Right lobe of liver (tissue), 6 donors: ENCODE data around the gene CD81. TPM values are rescaled to one million over a fixed set of nuclear protein-coding genes. Genes with fewer than 3 reads are reported as not detected.

ENCODE experiments used
- ATAC-seq, 4 donors: fragments of 200-7000 bp; cut with Tn5 transposase; one replicate each; pipeline ENCODE4 v1.9.1; 2020; ENCODE audit warnings: mild to moderate bottlenecking in 4 of 4, moderate library complexity in 4 of 4
- DNase-seq, 3 donors: peaks; one replicate each; pipeline ENCODE4 v3.0.0-alpha.2; 2020
- H3K27ac ChIP-seq, 3 donors: fragments of 200-600 bp; one replicate each; pipeline ENCODE4 v1.8.0; 2022
- H3K27me3 ChIP-seq, 2 donors: fragments of 200-600 bp; one replicate each; pipeline ENCODE4 v1.8.0; 2022
- H3K36me3 ChIP-seq, 4 donors: fragments of 200-600 bp; sonication (generic) in 1 of 4; one replicate each; pipeline versions ENCODE4 v1.5.1 to v1.8.0; 2017 to 2022; ENCODE audit warnings: control low read depth in 1 of 4
- H3K4me1 ChIP-seq, 4 donors: fragments of 200-600 bp; sonication (generic) in 1 of 4; one replicate each; pipeline versions ENCODE4 v1.5.1 to v1.8.0; 2017 to 2022; ENCODE audit warnings: control low read depth in 1 of 4
- H3K4me3 ChIP-seq, 3 donors: fragments of 200-600 bp; one replicate each; pipeline ENCODE4 v1.8.0; 2022
- H3K9me3 ChIP-seq, 4 donors: fragments of 200-600 bp; sonication (generic) in 1 of 4; one replicate each; pipeline versions ENCODE4 v1.5.1 to v1.8.0; 2017 to 2022; ENCODE audit warnings: control low read depth in 1 of 4
- CTCF ChIP-seq, 4 donors: fragments of 200-600 bp in 3 of 4; fragments of 450-650 bp in 1 of 4; IDR thresholded peaks; one replicate each; pipeline versions ENCODE4 v1.5.1 to v1.8.0; 2016 to 2022; ENCODE audit warnings: antibody characterized with exemption in 4 of 4, mild to moderate bottlenecking in 2 of 4
- POLR2A ChIP-seq: fragments of 450-650 bp; IDR thresholded peaks from one replicate; pipeline ENCODE4 v1.6.1; 2017; ENCODE audit warnings: antibody characterized with exemption, mild to moderate bottlenecking
- WGBS: methylation state at CpG from one replicate; pipeline ENCODE4 v1.1.6; 2018; ENCODE audit warnings: low coverage, low lambda C conversion rate; ENCODE audit not compliant: insufficient coverage; ENCODE audit errors: missing lambda C conversion rate; 5-methylcytosine and 5-hydroxymethylcytosine counted together
- intact Hi-C, 2 donors: fragments of 100-400 bp; cut with DNase I; formaldehyde crosslinking; loops; one replicate each; pipeline versions ENCODE4 v1.11.2 to v1.14.1; 2022
- total RNA-seq, 6 experiments: library from RNA; depleted of rRNA in 2 of 6; stranded (reverse); fragments of >200 nt in 2 of 6; fragmentation: NEBNext Ultra II Directional in 3 of 6; extraction: Animal tissue kit (Norgen Biotek cat#: 25700) in 3 of 6; gene quantifications; one replicate each; pipeline versions ENCODE4 v1.1.0 to v1.2.4, GENCODE V29; 2016 to 2023
- donor health status: DM: no; HTN: yes; CAD: no.
- donor health status: DM: no; HTN: no; CAD: no.
- donor health status: DM: no; HTN: no; CAD: no.
- donor health status: DM: no; HTN: yes; CAD: no.
- donor health status: DM: no; HTN: yes; CAD: no.

CD81 gene
- total RNA-seq, 6 experiments from 2014 or later: 433 to 721 (median 528) TPM

GRCh38 chr11:2415171-2415570, 38.1 kb downstream of the CD81 start:
- TF ChIP-seq POLR2A (no peak), CTCF (IDR thresholded peaks at IDR 0.05) (no peak)
- intact Hi-C loops: loop anchor here in 1 of 2 donors (5.0 kb wide), 1 partner anchor 108 kb away; no protein-coding TSS in a partner anchor
- Histone ChIP-seq H3K4me3 (no peak overlapping the region), H3K9me3 (no peaks in the 10 kb centered on the region), H3K4me1 (no peaks in the 10 kb centered on the region), H3K27me3 (no peaks in the 10 kb centered on the region), H3K36me3 (no peaks in the 10 kb centered on the region), H3K27ac (no peak overlapping the region)
- 80% methylated on average over 15 of the region's 28 CpGs for WGBS
- ATAC-seq: no peak
- DNase-seq: no peak

GRCh38 chr11:2415601-2416380, 38.7 kb downstream of the CD81 start:
- Histone ChIP-seq H3K4me3 (no peak overlapping the region), H3K36me3 (no peaks in the 10 kb centered on the region), H3K27me3 (no peaks in the 10 kb centered on the region), H3K4me1 (no peaks in the 10 kb centered on the region), H3K27ac (no peak overlapping the region), H3K9me3 (no peaks in the 10 kb centered on the region)
- intact Hi-C loops: loop anchor here in 1 of 2 donors (5.0 kb wide), 1 partner anchor 108 kb away; no protein-coding TSS in a partner anchor
- WGBS: 81% methylated on average over 7 of the region's 34 CpGs
- no peak for DNase-seq
- ATAC-seq: no peak
- no peak for TF ChIP-seq CTCF (IDR thresholded peaks at IDR 0.05)
- no peak for TF ChIP-seq POLR2A

DNA sequence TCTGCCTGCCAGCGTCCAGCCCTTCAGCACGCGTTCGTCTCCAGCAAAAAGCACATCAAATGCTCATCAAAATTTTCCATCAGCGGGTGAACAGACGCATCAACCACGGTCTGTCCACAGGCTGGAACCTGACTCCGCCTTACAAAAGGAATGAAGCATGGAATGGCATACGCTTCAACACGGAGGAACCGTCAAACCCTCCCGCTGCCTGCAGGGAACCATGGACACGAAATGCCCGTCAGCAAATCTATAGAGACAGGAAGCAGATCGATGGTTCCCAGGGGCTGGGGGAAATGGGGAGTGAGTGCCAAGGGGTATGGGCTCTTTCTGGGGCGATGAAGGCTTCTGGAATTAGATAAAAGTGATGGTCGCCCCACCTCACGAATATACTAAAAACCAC, 39.7 kb downstream of the CD81 start:
- TF ChIP-seq CTCF (IDR thresholded peaks at IDR 0.05): no peak
- TF ChIP-seq POLR2A: no peak
- Histone ChIP-seq H3K9me3 (no peaks in the 10 kb centered on the region), H3K27ac (no peak overlapping the region), H3K4me1 (no peaks in the 10 kb centered on the region), H3K4me3 (no peak overlapping the region), H3K27me3 (no peaks in the 10 kb centered on the region), H3K36me3 (no peaks in the 10 kb centered on the region)
- intact Hi-C loops: loop anchor here in 1 of 2 donors (5.0 kb wide), 1 partner anchor 109 kb away; no protein-coding TSS in a partner anchor
- ATAC-seq (no peak), DNase-seq (no peak)
- WGBS: 76% methylated on average over 14 of the region's 18 CpGs

DNA sequence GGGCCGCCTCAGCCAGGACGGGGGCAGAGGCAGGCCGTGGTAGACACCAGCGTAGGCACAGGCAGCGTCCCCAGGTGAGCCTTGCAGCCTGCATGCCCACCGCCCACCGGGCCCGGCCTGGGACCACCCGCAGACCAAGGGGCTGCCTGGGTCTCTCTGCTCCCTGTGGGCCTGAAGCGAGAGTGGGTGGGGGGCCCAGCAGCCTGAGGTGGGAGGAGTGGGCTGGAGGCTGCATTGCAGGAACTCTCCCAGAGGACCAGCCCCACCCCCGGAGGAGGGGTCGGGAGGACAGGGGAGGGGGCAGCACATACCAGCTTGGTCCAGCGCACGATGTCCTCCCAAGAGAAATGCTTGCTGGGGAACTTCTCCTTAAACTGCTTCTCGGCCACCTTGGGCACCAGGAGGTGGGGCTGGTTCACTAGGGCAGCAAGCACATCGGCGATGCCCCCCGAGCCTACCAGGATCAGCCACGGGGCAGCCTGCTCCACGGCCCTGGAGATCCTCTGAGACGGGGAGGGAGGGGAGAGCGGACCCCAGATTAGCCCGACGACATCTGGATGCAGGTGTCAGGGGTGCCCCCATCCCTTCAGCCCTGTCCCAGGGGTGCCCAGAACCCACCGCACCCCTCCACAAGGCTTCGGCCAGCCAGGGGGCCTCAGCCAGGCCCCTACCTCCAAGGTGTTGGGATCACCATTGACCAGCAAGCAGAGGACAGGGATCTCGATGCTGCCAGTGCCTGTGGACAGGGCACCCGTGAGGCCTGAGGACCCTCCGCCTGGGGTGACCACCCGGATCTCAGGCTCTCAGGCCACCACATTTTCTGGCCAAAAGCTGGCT, 41.0 kb downstream of the CD81 start:
- Histone ChIP-seq H3K4me3 (no peak overlapping the region), H3K27me3 (no peaks in the 10 kb centered on the region), H3K9me3 (no peaks in the 10 kb centered on the region), H3K36me3 (no peaks in the 10 kb centered on the region), H3K27ac (no peak overlapping the region), H3K4me1 (no peaks in the 10 kb centered on the region)
- 73% methylated on average over 3 of the region's 30 CpGs for WGBS
- intact Hi-C loops: loop anchor here in 1 of 2 donors (5.0 kb wide), 1 partner anchor 111 kb away; no protein-coding TSS in a partner anchor
- DNase-seq (no peak), ATAC-seq (no peak)
- TF ChIP-seq POLR2A (no peak), CTCF (IDR thresholded peaks at IDR 0.05) (no peak)
